GM12878 (cell line): ENCODE data around the gene FADD. TPM values are rescaled to one million over a fixed set of nuclear protein-coding genes. Genes with fewer than 3 reads are reported as not detected.
"Not testable (repeated sequence)": the region's sequence is repeated elsewhere in the genome, so short reads cannot be mapped to it uniquely, and the experiment has no call there.

Experiments used
- ATAC-seq: fragments of 200-7000 bp; cut with Tn5 transposase; 3 replicates; pipeline ENCODE4 v1.9.1; 2020; ENCODE audit warnings: mild to moderate bottlenecking, moderate library complexity
- BruUV-seq: library from RNA; stranded (reverse); fragments of 400-500 nt; replicated peaks from 2 replicates; lab custom pipeline; 2021; lab: Mats Ljungman, UMichigan
- CTCF ChIA-PET: fragments of 300-600 bp; sonication (Branson Sonifier 250); formaldehyde crosslinking; extraction: SDS; loops from one replicate; lab custom pipeline; 2021; ENCODE audit warnings: inconsistent platforms; lab: Yijun Ruan, JAX
- POLR2A ChIA-PET: fragments of 350-600 bp; formaldehyde crosslinking; extraction: SDS; loops from one replicate; lab custom pipeline; 2021; ENCODE audit warnings: inconsistent platforms; lab: Charles Lee
- RAD21 ChIA-PET: fragments of 300-600 bp; sonication (Branson Sonifier 250); formaldehyde crosslinking; loops from one replicate; lab custom pipeline; 2023; ENCODE audit warnings: antibody characterized with exemption; ENCODE audit not compliant: unreplicated experiment; lab: Charles Lee
- SMC1A ChIA-PET: fragments of 300-600 bp; sonication (Branson Sonifier 250); formaldehyde crosslinking; loops from one replicate; lab custom pipeline; 2023; ENCODE audit not compliant: unreplicated experiment, uncharacterized antibody; lab: Charles Lee
- DNase-seq: peaks from one replicate; pipeline ENCODE4 v3.0.0-alpha.2; 2011; ENCODE audit warnings: low read depth, low spot score
- FAIRE-seq: peaks from 3 replicates; lab custom pipeline; 2011; peaks lifted over from hg19 to GRCh38; lab: Jason Lieb, UNC
- H2AFZ ChIP-seq: 2 replicates; pipeline ENCODE4 v1.6.0; 2011; ENCODE audit warnings: low read depth, low read length, control low read depth; ENCODE audit not compliant: control insufficient read depth
- H3K27ac ChIP-seq: 2 replicates; pipeline ENCODE4 v1.5.1; 2011; ENCODE audit warnings: control low read depth; ENCODE audit not compliant: control insufficient read depth, insufficient read depth
- H3K27me3 ChIP-seq, 2 experiments: replicated peaks in 1 of 2; 2 replicates each; pipeline versions ENCODE4 v1.6.0 to v1.6.1; 2011; ENCODE audit warnings: low read length in 1 of 2; ENCODE audit not compliant: control insufficient read depth in 2 of 2, insufficient read depth in 2 of 2
- H3K36me3 ChIP-seq, 2 experiments: 2 replicates each; pipeline ENCODE4 v1.5.1; 2011; ENCODE audit warnings: low read length in 1 of 2; ENCODE audit not compliant: control insufficient read depth in 2 of 2, insufficient read depth in 2 of 2
- H3K4me1 ChIP-seq: 2 replicates; pipeline ENCODE4 v1.6.1; 2011; ENCODE audit warnings: mild to moderate bottlenecking, low read length, moderate library complexity, mixed read lengths; ENCODE audit not compliant: control insufficient read depth, insufficient read depth
- H3K4me2 ChIP-seq: 2 replicates; pipeline ENCODE4 v1.6.0; 2011; ENCODE audit warnings: control low read depth; ENCODE audit not compliant: control insufficient read depth, insufficient read depth
- H3K4me3 ChIP-seq: fragments of 200-600 bp; sonication (generic); 2 replicates; pipeline ENCODE4 v1.5.1; 2016
- H3K79me2 ChIP-seq: 2 replicates; pipeline ENCODE4 v1.6.0; 2011; ENCODE audit warnings: low read length; ENCODE audit not compliant: control insufficient read depth, insufficient read depth
- H3K9ac ChIP-seq: 2 replicates; pipeline ENCODE4 v1.8.0; 2011; ENCODE audit warnings: low read length, control low read depth, mixed read lengths; ENCODE audit not compliant: control insufficient read depth, insufficient read depth
- H3K9me3 ChIP-seq: replicated peaks from 3 replicates; pipeline ENCODE4 v1.5.1; 2011; ENCODE audit warnings: mild to moderate bottlenecking, low read length; ENCODE audit not compliant: control insufficient read depth, insufficient read depth
- H4K20me1 ChIP-seq: 2 replicates; pipeline ENCODE4 v1.6.0; 2011; ENCODE audit not compliant: control insufficient read depth, insufficient read depth
- REST ChIP-seq: IDR thresholded peaks from 2 replicates; pipeline ENCODE4 v1.6.1; 2012; ENCODE audit warnings: mild to moderate bottlenecking, low read depth, low read length
- WGBS: methylation state at CpG from one replicate; pipeline ENCODE4 v1.1.6; 2016; ENCODE audit warnings: low lambda C conversion rate; ENCODE audit not compliant: insufficient replicate concordance, insufficient coverage; ENCODE audit errors: missing lambda C conversion rate; 5-methylcytosine and 5-hydroxymethylcytosine counted together
- in situ Hi-C: fragments of 300-500 bp; cut with MboI; formaldehyde crosslinking; loops from 9 replicates; pipeline ENCODE4 v1.14.3; 2018; ENCODE audit warnings: mixed read lengths
- intact Hi-C: fragments of 100-400 bp; cut with micrococcal nuclease; formaldehyde crosslinking; loops from one replicate; pipeline ENCODE4 v1.14.2; 2022; ENCODE audit not compliant: unreplicated experiment
- polyA plus RNA-seq, 11 experiments: library from polyadenylated mRNA; depleted of rRNA in 4 of 11; unstranded in 6 of 11; stranded (reverse) in 5 of 11; fragments of >200 nt; fragmentation: Nextera tagmentation in 4 of 11; fragmentation: Illumina TruSeq in 1 of 11; extraction: Ambion mirVana in 4 of 11; extraction: Trizol in 1 of 11; gene quantifications; 1 replicate in 1 of 11; 2 replicates in 10 of 11; pipeline versions ENCODE4 v1.2.1 to v1.2.3, GENCODE V29; 2011 to 2016; ENCODE audit warnings: inconsistent platforms in 2 of 11, missing spikeins in 2 of 11, low read depth in 1 of 11
- total RNA-seq, 4 experiments: library from RNA; depleted of rRNA in 3 of 4; stranded (reverse); fragments of >200 nt in 3 of 4; fragmentation: Illumina TruSeq in 1 of 4; extraction: Trizol in 1 of 4; gene quantifications; 2 replicates each; pipeline versions ENCODE4 v1.2.1 to v1.2.3, GENCODE V29; 2013 to 2021

FADD gene
- total and polyA plus RNA-seq, 10 of the 15 experiments (the other 5 are each of a cell fraction or from before 2014, with no cell fraction given): 0.32 to 38.7 (median 21.8) TPM

GRCh38 chr11:70212227-70212811, 9.2 kb downstream of the FADD start:
- POLR2A ChIA-PET: no interaction called here
- no peak for DNase-seq
- SMC1A ChIA-PET: no interaction called here
- H3K36me3 ChIP-seq: peaks cover 0 to 4% of the 10 kb centered on the region in 2 experiments; a peak in 2 of 4 replicates
- CTCF ChIA-PET: no interaction called here
- no peak for TF ChIP-seq REST
- H3K9ac ChIP-seq: no peak overlapping the region
- H2AFZ ChIP-seq: no peak overlapping the region
- BruUV-seq: no TSS peak
- no peak overlapping the region for H3K4me3 ChIP-seq
- ATAC-seq: no peak
- no peak for FAIRE-seq
- WGBS: 26% methylated on average over 13 of the region's 13 CpGs
- intact Hi-C loops (no loop called here), in situ Hi-C loops (no loop called here)
- H4K20me1 ChIP-seq: peaks cover 4% of the 10 kb centered on the region; the same call in 1 of the 2 replicates
- H3K4me2 ChIP-seq: no peak overlapping the region
- no peaks in the 10 kb centered on the region for H3K79me2 ChIP-seq
- H3K9me3 ChIP-seq: no peaks in the 10 kb centered on the region
- H3K27me3 ChIP-seq: no peaks in the 10 kb centered on the region
- no peaks in the 10 kb centered on the region for H3K4me1 ChIP-seq
- no peak overlapping the region for H3K27ac ChIP-seq
- RAD21 ChIA-PET: no interaction called here

DNA sequence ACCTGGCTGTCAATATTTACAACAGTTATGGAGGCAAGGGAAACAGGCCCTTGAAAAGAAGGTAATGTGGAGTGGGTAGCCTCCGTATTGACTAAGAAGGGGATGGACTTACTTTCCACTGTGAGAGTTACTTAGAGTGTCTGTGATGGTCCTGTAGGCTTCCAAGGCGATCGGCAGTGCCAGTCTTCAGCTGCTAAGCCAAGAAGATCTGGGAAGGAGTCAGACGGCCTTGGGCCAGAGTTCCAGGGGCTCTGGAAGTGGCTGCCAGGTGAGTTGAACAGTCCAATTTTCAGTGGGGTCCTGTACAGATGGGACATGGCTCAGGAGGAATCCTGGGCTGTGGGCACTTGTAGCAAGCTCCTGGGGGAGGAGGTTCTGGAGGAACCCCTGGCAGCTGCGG, 14.3 kb downstream of the FADD start:
- 48% methylated on average over 5 of the region's 5 CpGs for WGBS
- not testable (repeated sequence) for FAIRE-seq

GRCh38 chr11:70218076-70218475, 15.0 kb downstream of the FADD start:
- H3K4me3 ChIP-seq, H4K20me1 ChIP-seq, POLR2A ChIA-PET, H2AFZ ChIP-seq, CTCF ChIA-PET, SMC1A ChIA-PET, H3K4me2 ChIP-seq, BruUV-seq, FAIRE-seq, H3K9me3 ChIP-seq, DNase-seq, RAD21 ChIA-PET, H3K36me3 ChIP-seq, H3K4me1 ChIP-seq, ATAC-seq, H3K27me3 ChIP-seq, H3K27ac ChIP-seq, H3K79me2 ChIP-seq, H3K9ac ChIP-seq, in situ Hi-C loops, intact Hi-C loops: not testable (repeated sequence)
- 45% methylated on average over 8 of the region's 8 CpGs for WGBS

More for the DNA sequence above, 14.3 kb downstream of the FADD start:
- H3K36me3 ChIP-seq, RAD21 ChIA-PET, intact Hi-C loops, H4K20me1 ChIP-seq, H3K79me2 ChIP-seq, H3K27me3 ChIP-seq, ATAC-seq, DNase-seq, H3K4me1 ChIP-seq, H3K9ac ChIP-seq, CTCF ChIA-PET, POLR2A ChIA-PET, H3K9me3 ChIP-seq, SMC1A ChIA-PET, in situ Hi-C loops, H2AFZ ChIP-seq, H3K27ac ChIP-seq, H3K4me2 ChIP-seq, BruUV-seq, H3K4me3 ChIP-seq: not testable (repeated sequence)
